Breast epithelium (tissue), 3 donors: ENCODE results near the gene PDZRN3.

Experiments used
- CTCF ChIP-seq, 3 donors: fragments of 450-650 bp; IDR thresholded peaks; one replicate each; pipeline ENCODE4 v1.5.1; 2016 to 2017; ENCODE audit warnings: antibody characterized with exemption in 3 of 3, mild to moderate bottlenecking in 3 of 3, moderate library complexity in 3 of 3
- POLR2A ChIP-seq: fragments of 450-650 bp; IDR thresholded peaks from one replicate; pipeline ENCODE4 v1.6.1; 2016; ENCODE audit warnings: antibody characterized with exemption, mild to moderate bottlenecking, moderate library complexity
- POLR2AphosphoS5 ChIP-seq, 3 donors: sonication (generic); formaldehyde crosslinking; IDR thresholded peaks; one replicate each; pipeline ENCODE4 v1.6.1; 2017; ENCODE audit warnings: antibody characterized with exemption in 3 of 3

DNA sequence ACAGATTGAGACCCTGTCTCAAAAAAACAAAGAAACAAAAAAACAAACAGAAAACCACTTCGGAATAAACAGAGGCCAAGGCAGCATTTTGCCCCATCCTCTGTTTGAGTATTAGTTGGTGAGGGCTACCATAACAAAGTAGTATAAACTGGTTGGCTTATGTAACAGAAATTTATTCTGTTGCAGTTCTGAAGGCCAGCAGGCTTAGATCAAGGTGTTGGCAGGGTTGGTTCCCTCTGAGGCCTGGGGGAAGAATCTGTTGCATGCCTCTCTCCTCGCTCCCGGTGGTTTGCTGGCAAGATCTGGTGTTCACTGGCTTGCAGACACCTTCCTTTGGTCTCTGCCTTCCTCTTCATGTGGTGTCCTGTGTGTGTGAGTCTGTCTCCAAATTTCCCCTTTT is 261.6 kb downstream of the PDZRN3 start:
- TF ChIP-seq CTCF (IDR thresholded peaks at IDR 0.05) (no peak), POLR2A (no peak), POLR2AphosphoS5 (IDR thresholded peaks at IDR 0.05) (no peak)
